Lower leg skin (tissue), 3 donors: Measurements from ENCODE around the gene GLE1.

Experiments
- CTCF ChIP-seq, 3 donors: fragments of 450-650 bp; IDR thresholded peaks; one replicate each; pipeline ENCODE4 v1.5.1; 2016; ENCODE audit warnings: antibody characterized with exemption in 3 of 3, mild to moderate bottlenecking in 3 of 3, moderate library complexity in 2 of 3
- POLR2A ChIP-seq, 2 donors: fragments of 450-650 bp; IDR thresholded peaks; one replicate each; pipeline ENCODE4 v1.6.1; 2016 to 2017; ENCODE audit warnings: antibody characterized with exemption in 2 of 2, mild to moderate bottlenecking in 1 of 2, moderate library complexity in 1 of 2

- TF ChIP-seq CTCF (IDR thresholded peaks at IDR 0.05) (no peak), POLR2A (IDR thresholded peaks at IDR 0.05) (no peak)
These were observed 25.3 kb upstream of the GLE1 start for GRCh38 chr9:128479262-128479661.
